Measurements from ENCODE around the gene SERPINB5.

GRCh38 chr18:63465059-63465458 lies 11.7 kb upstream of the SERPINB5 start:
- no peak for TF ChIP-seq CTCF (IDR thresholded peaks at IDR 0.05; ENCODE audit: low read depth, low read length, poor library complexity, severe bottlenecking)
- TF ChIP-seq EZH2phosphoT487 (IDR thresholded peaks at IDR 0.05; ENCODE audit: borderline replicate concordance, low read length) = no peak

All from DOHH2 (cell line).